Activated B cell treated with CpG ODN at 0.5 μM for 24 hours (primary cell): ENCODE results near the gene TFDP2. TPM values are rescaled to one million over a fixed set of nuclear protein-coding genes. Genes with fewer than 3 reads are reported as not detected.

Experiments
- ATAC-seq: fragments of 200-7000 bp; cut with Tn5 transposase; one replicate; pipeline ENCODE4 v1.10.0; 2021; ENCODE audit warnings: low read depth, mild to moderate bottlenecking, moderate library complexity
- CTCF ChIA-PET: fragments of 350-600 bp; sonication (Branson Sonifier 250); formaldehyde crosslinking; loops from one replicate; lab custom pipeline; 2021; ENCODE audit warnings: antibody characterized with exemption; lab: Charles Lee
- POLR2A ChIA-PET: fragments of 350-600 bp; sonication (Branson Sonifier 250); formaldehyde crosslinking; loops from one replicate; lab custom pipeline; 2021; ENCODE audit warnings: antibody characterized with exemption; lab: Charles Lee
- DNase-seq: peaks from one replicate; pipeline ENCODE4 v3.0.0; 2022
- H3K27ac Mint-ChIP-seq: one replicate; pipeline ENCODE4 v1.8.0; 2020; ENCODE audit warnings: mixed read lengths
- H3K27me3 Mint-ChIP-seq: one replicate; pipeline ENCODE4 v1.8.0; 2021; ENCODE audit warnings: mixed read lengths
- H3K36me3 Mint-ChIP-seq: one replicate; pipeline ENCODE4 v1.8.0; 2021; ENCODE audit warnings: low read depth, mixed read lengths
- H3K4me1 Mint-ChIP-seq: one replicate; pipeline ENCODE4 v1.8.0; 2021; ENCODE audit warnings: mixed read lengths
- H3K4me3 Mint-ChIP-seq: one replicate; pipeline ENCODE4 v1.8.0; 2020; ENCODE audit warnings: mild to moderate bottlenecking, mixed read lengths
- H3K9me3 Mint-ChIP-seq: one replicate; pipeline ENCODE4 v1.8.0; 2020; ENCODE audit warnings: mixed read lengths
- intact Hi-C: fragments of 100-400 bp; cut with micrococcal nuclease; formaldehyde crosslinking; loops from one replicate; pipeline ENCODE4 v1.15.1; 2024
- total RNA-seq: library from RNA; stranded (reverse); gene quantifications from 2 replicates; pipeline ENCODE4 v1.2.3, GENCODE V29; 2022
- TF ChIP-seq, protein P1 (sequence below): fragments of 200-600 bp; IDR thresholded peaks from one replicate; pipeline ENCODE4 v1.8.0; 2022; ENCODE audit warnings: antibody characterized with exemption, mild to moderate bottlenecking

Gene TFDP2
- total RNA-seq, 1 donor from 2014 or later, result 23.1 TPM

DNA sequence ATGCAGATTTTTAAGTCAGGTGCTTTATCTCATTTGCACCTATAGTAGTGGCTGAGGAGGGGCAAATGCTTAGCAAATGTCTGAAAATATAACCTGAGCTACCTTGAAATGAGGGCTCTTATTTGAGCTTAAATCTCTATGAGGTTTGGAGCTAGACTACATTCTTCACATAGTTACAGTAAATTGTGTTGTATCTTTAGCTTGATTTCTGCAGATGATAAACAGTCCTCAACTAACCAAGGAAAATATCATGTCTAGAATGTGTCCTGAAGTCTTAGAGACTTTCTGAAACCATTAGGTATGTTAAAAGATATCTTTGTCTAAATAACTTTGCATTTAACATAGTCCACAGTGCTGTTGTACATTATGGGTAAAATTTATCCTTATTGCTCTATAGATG lies 145.3 kb downstream of the TFDP2 start:
- Mint-ChIP-seq H3K4me1 (no peaks in the 10 kb centered on the region), H3K36me3 (peaks cover 3% of the 10 kb centered on the region), H3K27me3 (no peaks in the 10 kb centered on the region), H3K9me3 (no peaks in the 10 kb centered on the region), H3K4me3 (no peak overlapping the region), H3K27ac (no peak overlapping the region)
- CTCF ChIA-PET, result no interaction called here
- TF ChIP-seq, protein P1, sequence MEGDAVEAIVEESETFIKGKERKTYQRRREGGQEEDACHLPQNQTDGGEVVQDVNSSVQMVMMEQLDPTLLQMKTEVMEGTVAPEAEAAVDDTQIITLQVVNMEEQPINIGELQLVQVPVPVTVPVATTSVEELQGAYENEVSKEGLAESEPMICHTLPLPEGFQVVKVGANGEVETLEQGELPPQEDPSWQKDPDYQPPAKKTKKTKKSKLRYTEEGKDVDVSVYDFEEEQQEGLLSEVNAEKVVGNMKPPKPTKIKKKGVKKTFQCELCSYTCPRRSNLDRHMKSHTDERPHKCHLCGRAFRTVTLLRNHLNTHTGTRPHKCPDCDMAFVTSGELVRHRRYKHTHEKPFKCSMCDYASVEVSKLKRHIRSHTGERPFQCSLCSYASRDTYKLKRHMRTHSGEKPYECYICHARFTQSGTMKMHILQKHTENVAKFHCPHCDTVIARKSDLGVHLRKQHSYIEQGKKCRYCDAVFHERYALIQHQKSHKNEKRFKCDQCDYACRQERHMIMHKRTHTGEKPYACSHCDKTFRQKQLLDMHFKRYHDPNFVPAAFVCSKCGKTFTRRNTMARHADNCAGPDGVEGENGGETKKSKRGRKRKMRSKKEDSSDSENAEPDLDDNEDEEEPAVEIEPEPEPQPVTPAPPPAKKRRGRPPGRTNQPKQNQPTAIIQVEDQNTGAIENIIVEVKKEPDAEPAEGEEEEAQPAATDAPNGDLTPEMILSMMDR, result no peak
- POLR2A ChIA-PET, result no interaction called here
- DNase-seq (no peak), ATAC-seq (no peak)
- intact Hi-C loops, result no loop called here

DNA sequence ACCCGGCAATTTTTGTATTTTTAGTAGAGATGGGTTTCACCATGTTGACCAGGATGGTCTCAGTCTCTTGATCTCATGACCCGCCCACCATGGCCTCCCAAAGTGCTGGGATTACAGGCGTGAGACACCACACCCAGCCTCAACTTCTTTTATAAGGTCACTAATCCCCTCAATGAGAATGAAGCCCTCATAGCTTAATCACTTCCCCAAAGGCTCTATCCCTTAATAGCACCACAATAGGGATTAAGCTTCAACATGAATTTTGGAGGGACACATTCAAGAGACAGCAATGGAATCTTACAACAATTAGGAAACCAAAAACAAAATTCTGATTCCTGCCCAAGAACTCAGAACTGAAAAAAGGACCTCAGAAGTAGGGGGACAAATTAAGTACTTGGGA lies 146.1 kb downstream of the TFDP2 start:
- ATAC-seq (no peak), DNase-seq (no peak)
- intact Hi-C loops, result no loop called here
- ChIA-PET CTCF (no interaction called here), POLR2A (no interaction called here)
- no peak overlapping the region for H3K27ac Mint-ChIP-seq
- H3K4me1 Mint-ChIP-seq, result no peaks in the 10 kb centered on the region
- no peaks in the 10 kb centered on the region for H3K27me3 Mint-ChIP-seq
- H3K9me3 Mint-ChIP-seq, result no peaks in the 10 kb centered on the region
- no peak overlapping the region for H3K4me3 Mint-ChIP-seq
- TF ChIP-seq, protein P1, result no peak
- peaks cover 3% of the 10 kb centered on the region for H3K36me3 Mint-ChIP-seq

DNA sequence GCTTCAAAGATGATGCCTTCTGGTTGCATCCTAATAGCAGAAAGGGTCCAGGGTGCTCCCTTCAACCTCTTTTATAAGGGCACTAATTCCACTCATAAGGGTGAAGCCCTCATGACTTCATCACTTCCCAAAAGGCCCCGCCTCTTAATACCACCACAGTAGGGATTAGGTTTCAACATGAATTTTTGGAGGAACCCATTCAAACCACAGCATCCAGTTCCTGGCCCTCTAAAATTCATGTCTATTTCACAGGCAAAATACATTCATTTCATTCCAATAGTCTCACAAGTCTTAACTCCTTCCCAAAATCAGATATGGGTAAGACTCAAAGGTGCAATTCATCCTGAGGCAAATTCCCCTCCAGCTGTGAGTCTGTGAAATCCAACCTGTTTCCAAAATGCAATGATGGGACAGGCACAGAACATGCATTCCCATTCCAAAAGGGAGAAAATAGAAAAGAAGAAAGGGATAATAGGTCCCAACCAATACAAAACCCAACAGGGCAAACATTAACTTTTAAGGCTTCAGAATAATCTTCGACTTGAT lies 148.9 kb downstream of the TFDP2 start:
- no peak for DNase-seq
- POLR2A ChIA-PET, result no interaction called here
- H3K27ac Mint-ChIP-seq, result no peak overlapping the region
- no peaks in the 10 kb centered on the region for H3K27me3 Mint-ChIP-seq
- no peak overlapping the region for H3K4me3 Mint-ChIP-seq
- no peak for ATAC-seq
- H3K4me1 Mint-ChIP-seq, result peaks cover 3% of the 10 kb centered on the region
- TF ChIP-seq, protein P1, result no peak
- CTCF ChIA-PET, result no interaction called here
- H3K36me3 Mint-ChIP-seq, result peaks cover 3% of the 10 kb centered on the region
- H3K9me3 Mint-ChIP-seq, result no peaks in the 10 kb centered on the region
- intact Hi-C loops, result no loop called here

DNA sequence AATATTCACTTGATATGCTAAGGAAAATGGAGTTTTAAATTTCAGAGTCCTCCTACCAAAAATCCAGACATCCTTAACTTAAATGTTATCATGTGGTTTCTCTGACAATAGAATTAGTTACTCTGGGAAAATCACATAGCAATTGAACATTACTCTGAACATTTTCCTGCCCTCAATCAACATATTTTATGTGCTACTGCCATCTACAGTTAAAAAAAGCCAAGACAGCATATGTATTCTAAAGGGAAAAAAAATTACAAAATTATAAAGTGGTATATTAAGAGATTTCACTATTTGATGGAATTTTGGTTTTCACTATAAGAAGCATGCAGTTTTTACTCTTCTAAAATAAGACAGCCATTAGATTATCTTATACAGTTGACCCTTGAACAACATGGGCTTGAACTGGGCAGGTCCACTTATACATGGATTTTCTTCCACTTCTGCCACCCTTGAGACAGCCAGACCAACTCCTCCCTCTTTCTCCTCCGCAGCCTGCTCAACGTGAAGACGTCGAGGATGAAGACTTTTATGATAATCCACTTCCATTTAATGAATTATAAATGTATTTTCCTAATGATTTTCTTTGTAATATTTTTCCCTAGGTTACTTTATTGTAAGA lies 150.6 kb downstream of the TFDP2 start:
- Mint-ChIP-seq H3K27me3 (no peaks in the 10 kb centered on the region), H3K36me3 (peaks cover 5% of the 10 kb centered on the region), H3K27ac (no peak overlapping the region), H3K4me3 (no peak overlapping the region), H3K4me1 (peaks cover 3% of the 10 kb centered on the region), H3K9me3 (no peaks in the 10 kb centered on the region)
- TF ChIP-seq, protein P1, result no peak
- ATAC-seq, result no peak
- POLR2A ChIA-PET, result no interaction called here
- no peak for DNase-seq
- intact Hi-C loops, result loop anchor here (1.0 kb wide), 4 partner anchors 36 to 538 kb away; partner anchors contain the start of gene RNF7
- CTCF ChIA-PET, result no interaction called here

DNA sequence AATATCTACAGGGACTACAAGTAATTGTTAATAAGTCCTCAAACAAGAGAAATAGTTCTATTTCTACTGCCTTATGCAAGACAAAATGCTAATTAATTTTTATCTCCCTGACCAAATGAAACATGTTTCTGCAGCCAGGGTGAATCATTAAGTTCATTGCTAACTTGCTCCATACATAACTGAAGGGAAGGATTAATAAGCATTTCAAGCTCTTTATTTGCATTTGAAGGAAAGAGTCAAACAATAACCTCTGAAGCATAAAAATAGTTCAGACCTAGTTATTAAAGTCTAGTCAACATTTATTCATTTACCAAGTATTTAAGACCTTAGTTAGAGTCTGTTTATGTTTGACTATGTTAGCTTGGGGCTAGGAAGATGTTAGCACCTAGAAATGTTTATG lies 152.9 kb downstream of the TFDP2 start:
- DNase-seq (no peak), ATAC-seq (no peak)
- Mint-ChIP-seq H3K27me3 (no peaks in the 10 kb centered on the region), H3K4me3 (no peak overlapping the region), H3K27ac (no peak overlapping the region), H3K9me3 (no peaks in the 10 kb centered on the region), H3K4me1 (peaks cover 11% of the 10 kb centered on the region), H3K36me3 (peaks cover 11% of the 10 kb centered on the region)
- TF ChIP-seq, protein P1, result no peak
- ChIA-PET POLR2A (no interaction called here), CTCF (no interaction called here)
- intact Hi-C loops, result no loop called here
